Right lung (tissue), 5 donors: ENCODE results near the gene TECPR1. TPM values are rescaled to one million over a fixed set of nuclear protein-coding genes. Genes with fewer than 3 reads are reported as not detected.

Experiments used
- DNase-seq, 2 donors: peaks; one replicate each; pipeline ENCODE4 v3.0.0-alpha.2; 2013
- polyA plus RNA-seq, 5 donors: library from polyadenylated mRNA; unstranded; fragments of 120-200 nt; gene quantifications; one replicate each; pipeline versions ENCODE4 v1.2.1 to v1.2.3, GENCODE V29; 2013; ENCODE audit warnings: inconsistent platforms in 1 of 5, low replicate concordance in 1 of 5; ENCODE audit not compliant: insufficient read length in 5 of 5, insufficient read depth in 1 of 5

Gene TECPR1
- polyA plus RNA-seq, 5 donors = 20.3 to 29.7 (median 25.4) TPM

GRCh38 chr7:98165827-98166667, 86.0 kb downstream of the TECPR1 start:
- DNase-seq = no peak

Other genes starting within 250 kb of the TECPR1 start
- gene LMTK2, start 145.4 kb downstream of the TECPR1 start, polyA plus RNA-seq = 10 to 100 TPM; 12.8 to 17.0 (median 13.4) TPM
- under 1 TPM; 0.46 to 0.78 (median 0.60) TPM for gene BHLHA15, start 40.8 kb downstream of the TECPR1 start, polyA plus RNA-seq
- 100 to 1,000 TPM in 3 of 5 donors, 10 to 100 TPM in 2; 79.0 to 124 (median 102) TPM for gene BRI3, start 29.5 kb upstream of the TECPR1 start, polyA plus RNA-seq
- gene BAIAP2L1, start 148.9 kb upstream of the TECPR1 start, polyA plus RNA-seq = 10 to 100 TPM; 18.7 to 23.7 (median 20.6) TPM